ENCODE data around the gene BTF3.

DNA sequence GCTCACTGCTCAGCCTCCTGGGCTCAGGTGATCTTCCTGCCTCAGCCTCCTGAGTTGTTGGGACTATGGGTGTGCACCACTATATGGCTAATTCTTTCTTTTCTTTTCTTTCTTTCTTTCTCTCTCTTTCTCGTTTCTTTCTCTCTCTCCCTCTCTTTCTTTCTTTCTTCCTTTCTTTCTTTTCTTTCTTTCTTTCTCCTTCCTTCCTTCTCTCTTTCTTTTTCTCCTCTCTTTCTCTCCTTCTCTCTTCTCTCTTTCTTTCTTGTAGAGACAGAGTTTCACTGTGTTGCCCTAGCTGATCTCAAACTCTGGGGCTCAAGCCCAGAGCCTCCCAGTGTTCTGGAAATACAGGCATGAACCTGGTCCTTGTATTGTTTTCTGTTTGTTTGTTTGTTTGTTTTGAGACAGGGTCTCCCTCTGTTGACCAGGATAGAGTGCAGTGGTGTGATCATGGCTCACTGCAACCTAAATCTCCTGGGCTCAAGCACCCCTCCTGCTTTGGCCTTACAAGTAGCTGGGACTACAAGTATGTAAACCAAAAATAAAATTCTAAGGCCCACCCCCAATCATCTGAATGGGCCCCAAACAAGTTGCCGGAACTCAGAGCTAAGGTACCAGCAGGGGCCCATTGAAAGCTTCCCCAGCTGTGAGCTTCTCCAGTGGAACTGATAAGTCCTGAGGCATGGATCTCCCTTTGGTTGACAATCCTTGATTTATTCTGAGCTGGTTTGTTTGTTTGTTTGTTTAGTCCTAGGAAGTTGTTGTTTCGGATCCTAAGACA is 11.9 kb upstream of the BTF3 start:
- TF ChIP-seq POLR2AphosphoS5 (IDR thresholded peaks at IDR 0.05; ENCODE audit: low read depth, low read length) = no peak
- TF ChIP-seq POLR2A (IDR thresholded peaks at IDR 0.05; ENCODE audit: low read depth, low read length) = no peak
- TF ChIP-seq TAF1 (IDR thresholded peaks at IDR 0.05; ENCODE audit: borderline replicate concordance, low read depth, low read length) = no peak
